Astrocyte of the cerebellum (primary cell): ENCODE results near the gene EDARADD.

Experiments
- DNase-seq: peaks from one replicate; pipeline ENCODE4 v3.0.0-alpha.2; 2011; ENCODE audit warnings: low read depth
- H3K4me3 ChIP-seq: 2 replicates; pipeline ENCODE4 v1.5.1; 2011; ENCODE audit warnings: mild to moderate bottlenecking, low read depth, low read length, moderate library complexity
- in situ Hi-C: cut with HindIII; loops from 2 replicates; pipeline ENCODE4 v1.10.0; 2017; ENCODE audit warnings: low sequenced_read_pairs
- TF ChIP-seq, protein P1 (sequence below): IDR thresholded peaks from 2 replicates; pipeline ENCODE4 v1.5.1; 2012; ENCODE audit warnings: low read length, low read depth, moderate library complexity, mild to moderate bottlenecking; ENCODE audit errors: missing control alignments

The EDARADD gene

DNA sequence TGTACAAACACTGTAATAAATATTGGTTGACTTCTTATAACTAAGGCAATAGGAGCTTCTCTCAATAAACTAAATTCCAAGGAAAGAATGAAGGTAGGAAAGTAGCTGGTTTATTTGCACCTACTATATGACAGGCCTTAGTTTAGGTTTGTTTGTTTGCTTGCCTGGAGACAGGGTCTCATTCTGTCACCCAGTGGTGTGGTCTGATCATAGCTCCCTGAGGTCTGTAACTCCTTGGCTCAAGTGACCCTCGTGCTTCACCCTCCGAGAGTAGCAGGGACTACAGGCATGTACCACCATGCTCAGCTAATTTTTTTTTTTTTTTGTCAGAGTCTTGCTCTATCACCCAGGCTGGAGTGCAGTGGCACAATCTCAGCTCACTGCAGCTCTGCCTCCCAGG is 1.9 kb upstream of the EDARADD start:
- H3K4me3 ChIP-seq = no peak overlapping the region
- in situ Hi-C loops = no loop called here
- TF ChIP-seq, protein P1, sequence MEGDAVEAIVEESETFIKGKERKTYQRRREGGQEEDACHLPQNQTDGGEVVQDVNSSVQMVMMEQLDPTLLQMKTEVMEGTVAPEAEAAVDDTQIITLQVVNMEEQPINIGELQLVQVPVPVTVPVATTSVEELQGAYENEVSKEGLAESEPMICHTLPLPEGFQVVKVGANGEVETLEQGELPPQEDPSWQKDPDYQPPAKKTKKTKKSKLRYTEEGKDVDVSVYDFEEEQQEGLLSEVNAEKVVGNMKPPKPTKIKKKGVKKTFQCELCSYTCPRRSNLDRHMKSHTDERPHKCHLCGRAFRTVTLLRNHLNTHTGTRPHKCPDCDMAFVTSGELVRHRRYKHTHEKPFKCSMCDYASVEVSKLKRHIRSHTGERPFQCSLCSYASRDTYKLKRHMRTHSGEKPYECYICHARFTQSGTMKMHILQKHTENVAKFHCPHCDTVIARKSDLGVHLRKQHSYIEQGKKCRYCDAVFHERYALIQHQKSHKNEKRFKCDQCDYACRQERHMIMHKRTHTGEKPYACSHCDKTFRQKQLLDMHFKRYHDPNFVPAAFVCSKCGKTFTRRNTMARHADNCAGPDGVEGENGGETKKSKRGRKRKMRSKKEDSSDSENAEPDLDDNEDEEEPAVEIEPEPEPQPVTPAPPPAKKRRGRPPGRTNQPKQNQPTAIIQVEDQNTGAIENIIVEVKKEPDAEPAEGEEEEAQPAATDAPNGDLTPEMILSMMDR = no peak
- no peak for DNase-seq

DNA sequence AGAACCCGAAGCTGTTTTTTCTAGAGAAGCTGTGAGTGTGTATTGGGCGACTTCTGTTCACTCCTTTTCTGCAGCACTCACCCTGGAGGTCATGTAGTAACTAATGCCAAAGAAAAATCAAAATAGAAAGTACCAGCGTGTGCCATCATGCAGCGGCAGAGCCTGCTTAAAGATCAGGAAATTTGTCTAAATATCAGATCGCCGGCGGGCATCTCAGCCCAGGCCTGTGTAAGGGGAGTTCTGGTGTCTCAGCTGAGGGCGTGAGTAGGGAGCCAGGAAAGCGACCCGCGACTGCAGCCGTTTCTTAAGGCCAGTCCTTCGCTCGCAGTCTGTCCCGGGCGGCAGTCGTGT is 768 bp downstream of the EDARADD start:
- TF ChIP-seq, protein P1 = no peak
- in situ Hi-C loops = no loop called here
- H3K4me3 ChIP-seq = peak overlapping the region; percentile 67
- DNase-seq = no peak

DNA sequence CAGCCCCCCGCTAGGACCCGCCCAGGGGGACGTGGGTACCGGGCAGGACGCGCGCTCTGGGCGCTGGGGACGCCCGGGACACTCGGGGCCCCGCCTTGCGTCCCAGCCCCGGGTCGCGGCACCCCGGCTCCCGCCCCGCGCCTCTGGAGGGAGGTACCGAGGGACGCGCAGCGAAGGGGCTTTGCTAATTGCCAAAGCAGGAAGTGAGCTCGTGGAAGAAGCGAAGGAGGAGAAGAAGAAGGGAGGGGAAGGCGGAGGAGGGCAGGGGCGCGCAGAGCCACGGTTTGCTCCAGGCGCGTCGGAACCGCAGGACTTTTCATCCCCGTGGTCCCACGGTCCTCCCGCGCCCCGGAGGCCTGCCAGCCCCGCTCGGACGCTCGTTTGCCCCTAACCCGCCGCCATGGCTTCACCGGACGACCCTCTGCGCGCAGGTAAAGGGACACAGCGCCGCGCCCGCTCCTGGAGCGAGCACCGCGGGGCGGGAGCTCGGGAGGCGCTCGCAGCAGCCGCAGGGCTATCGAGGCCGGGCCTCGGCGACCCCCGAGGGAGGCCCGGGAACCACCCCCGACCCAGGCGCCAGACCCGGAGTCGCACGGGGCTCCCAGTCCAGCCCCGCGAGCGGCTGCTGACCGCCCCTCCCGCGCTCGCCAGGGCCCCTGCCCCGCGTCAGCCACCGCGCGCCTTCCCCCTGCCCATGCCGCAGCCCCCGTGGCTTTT is 1.3 kb downstream of the EDARADD start:
- in situ Hi-C loops = no loop called here
- peak overlapping the region; percentile 67 for H3K4me3 ChIP-seq
- TF ChIP-seq, protein P1 = no peak
- DNase-seq = no peak

DNA sequence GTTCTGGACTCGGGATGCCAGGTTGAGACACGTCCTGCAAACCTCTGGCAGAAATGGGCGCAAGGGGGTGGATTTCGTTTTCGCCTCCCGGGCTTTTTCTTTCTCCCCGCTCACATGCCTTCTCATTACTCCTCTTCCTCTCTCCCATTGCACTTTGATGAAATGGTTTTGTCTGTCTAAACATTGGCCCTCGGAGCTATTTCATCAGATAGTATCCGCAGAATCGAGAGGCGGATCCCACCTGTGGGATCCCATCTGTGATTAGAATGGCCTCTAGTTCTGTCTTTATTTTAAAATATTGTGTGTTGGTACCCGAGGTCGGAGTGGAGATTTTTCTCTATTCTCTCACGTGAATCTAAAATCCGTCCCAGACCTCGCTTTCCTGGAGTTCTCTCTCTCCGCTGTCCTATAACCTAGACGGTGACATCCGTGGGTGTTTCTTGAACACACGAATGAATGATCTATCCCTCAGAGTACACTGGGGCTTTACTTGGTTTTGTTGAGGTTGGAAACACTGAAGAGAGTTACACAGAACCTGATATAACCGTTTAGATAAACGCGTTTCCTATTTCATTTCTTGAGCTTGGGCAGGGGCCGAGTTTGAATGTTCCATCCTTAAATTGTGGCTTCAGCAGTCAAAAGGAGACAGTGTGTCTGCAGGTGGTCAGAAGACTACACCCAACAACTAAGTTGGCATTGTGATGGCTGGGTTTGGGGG is 2.0 kb downstream of the EDARADD start:
- H3K4me3 ChIP-seq = peak overlapping the region; percentile 67
- TF ChIP-seq, protein P1 = no peak
- no peak for DNase-seq
- in situ Hi-C loops = no loop called here

DNA sequence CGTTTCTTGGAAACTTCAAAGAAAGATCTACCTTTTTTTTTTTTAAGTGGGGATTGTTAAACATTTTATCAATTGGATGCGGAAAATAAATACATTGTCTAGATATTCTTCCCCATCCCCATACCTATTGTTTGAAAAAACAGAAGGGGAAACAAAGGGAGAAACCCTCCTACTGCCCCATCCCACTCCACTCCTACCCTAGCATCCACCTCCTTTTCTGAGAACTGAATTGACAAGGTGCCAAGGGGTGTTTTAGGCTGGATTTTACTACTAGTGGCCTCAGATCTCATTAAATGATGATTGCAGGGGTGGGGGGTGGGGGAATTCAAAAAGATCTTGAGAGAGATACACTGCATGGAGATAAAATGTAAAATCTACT is 2.6 kb downstream of the EDARADD start:
- in situ Hi-C loops = no loop called here
- TF ChIP-seq, protein P1 = no peak
- no peak for DNase-seq
- no peak overlapping the region for H3K4me3 ChIP-seq

DNA sequence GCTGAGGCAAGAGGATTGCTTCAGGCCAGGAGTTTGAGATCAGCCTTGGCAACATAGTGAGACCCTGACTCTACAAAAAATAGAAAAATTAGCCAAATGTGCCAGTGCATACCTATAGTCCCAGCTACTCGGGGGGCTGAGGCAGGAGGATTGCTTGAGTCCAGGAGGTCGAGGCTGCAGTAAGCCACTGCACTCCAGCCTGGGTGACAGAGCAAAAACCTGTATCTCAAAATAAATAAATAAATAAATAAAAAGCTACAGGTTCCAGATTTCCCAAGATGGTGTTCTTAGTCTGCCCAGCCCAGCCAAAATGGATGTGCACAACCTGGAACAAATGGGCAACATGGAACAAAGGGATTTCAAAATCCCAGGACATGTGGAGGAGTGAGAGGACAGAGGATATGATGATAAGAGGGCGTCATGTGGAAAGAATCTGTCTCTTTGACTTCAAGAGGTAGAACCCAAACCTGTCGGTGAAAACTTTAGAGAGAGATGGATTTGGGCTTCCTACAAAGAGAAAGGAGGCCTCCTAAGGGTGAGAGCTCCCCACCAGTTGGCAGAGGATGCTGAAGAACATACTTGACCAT is 3.2 kb downstream of the EDARADD start:
- no peak for DNase-seq
- TF ChIP-seq, protein P1 = no peak
- in situ Hi-C loops = no loop called here
- H3K4me3 ChIP-seq = no peak overlapping the region
